Calu3 (cell line): ENCODE results near the gene WDR83. TPM values are rescaled to one million over a fixed set of nuclear protein-coding genes. Genes with fewer than 3 reads are reported as not detected.

ENCODE experiments used
- BruUV-seq: library from RNA; stranded (reverse); fragments of 400-500 nt; replicated peaks from 2 replicates; lab custom pipeline; 2021; lab: Mats Ljungman, UMichigan
- CTCF ChIA-PET: fragments of 300-600 bp; sonication (Branson Sonifier 250); formaldehyde crosslinking; loops from one replicate; lab custom pipeline; 2022; ENCODE audit warnings: antibody characterized with exemption; lab: Charles Lee
- DNase-seq: peaks from one replicate; pipeline ENCODE4 v3.0.0; 2022
- H3K27ac Mint-ChIP-seq: one replicate; pipeline ENCODE4 v1.8.0; 2022; ENCODE audit warnings: mixed read lengths; ENCODE audit not compliant: unreplicated experiment
- H3K27me3 Mint-ChIP-seq: one replicate; pipeline ENCODE4 v1.8.0; 2022; ENCODE audit warnings: mixed read lengths; ENCODE audit not compliant: unreplicated experiment
- H3K36me3 Mint-ChIP-seq: one replicate; pipeline ENCODE4 v1.8.0; 2022; ENCODE audit warnings: mild to moderate bottlenecking, moderate library complexity, mixed read lengths; ENCODE audit not compliant: insufficient read depth, unreplicated experiment
- H3K4me1 Mint-ChIP-seq: one replicate; pipeline ENCODE4 v1.8.0; 2022; ENCODE audit warnings: mild to moderate bottlenecking, low read depth, mixed read lengths; ENCODE audit not compliant: unreplicated experiment
- H3K4me3 Mint-ChIP-seq: one replicate; pipeline ENCODE4 v1.8.0; 2022; ENCODE audit warnings: mild to moderate bottlenecking, low read depth, moderate library complexity, mixed read lengths; ENCODE audit not compliant: unreplicated experiment
- H3K9me3 Mint-ChIP-seq: one replicate; pipeline ENCODE4 v1.8.0; 2022; ENCODE audit warnings: low read depth, mixed read lengths; ENCODE audit not compliant: unreplicated experiment
- CTCF ChIP-seq: fragments of 200-600 bp; IDR thresholded peaks from one replicate; pipeline ENCODE4 v1.8.0; 2022; ENCODE audit warnings: antibody characterized with exemption; ENCODE audit not compliant: unreplicated experiment
- intact Hi-C: fragments of 100-400 bp; cut with micrococcal nuclease; formaldehyde crosslinking; loops from one replicate; pipeline ENCODE4 v1.10.0; 2022; ENCODE audit not compliant: unreplicated experiment
- total RNA-seq: library from RNA; stranded (reverse); gene quantifications from 2 replicates; pipeline ENCODE4 v1.2.3, GENCODE V29; 2022

Gene WDR83
- total RNA-seq, 1 experiment from 2014 or later = 10.1 TPM

GRCh38 chr19:12669270-12670158 lies 2.9 kb downstream of the WDR83 start:
- Mint-ChIP-seq H3K4me1 (peaks cover 8% of the 10 kb centered on the region), H3K27ac (peak overlapping the region; percentile 95), H3K4me3 (peak overlapping the region; percentile 88), H3K36me3 (peaks cover 64% of the 10 kb centered on the region), H3K27me3 (no peaks in the 10 kb centered on the region), H3K9me3 (no peaks in the 10 kb centered on the region)
- peak; percentile 65 for DNase-seq
- intact Hi-C loops = loop anchor here (5.0 kb wide), 2 partner anchors 107 to 172 kb away; no protein-coding TSS in a partner anchor
- no peak for TF ChIP-seq CTCF
- CTCF ChIA-PET = interaction anchor here (0.6 kb wide), 2 partner anchors 151 to 521 kb away, joined by 4 to 6 read pairs; no protein-coding TSS in a partner anchor
- BruUV-seq = TSS peak; percentile 56

GRCh38 chr19:12670159-12670928 lies 3.7 kb downstream of the WDR83 start:
- Mint-ChIP-seq H3K4me3 (peak overlapping the region; percentile 88), H3K9me3 (no peaks in the 10 kb centered on the region), H3K36me3 (peaks cover 66% of the 10 kb centered on the region), H3K27ac (peak overlapping the region; percentile 95), H3K27me3 (no peaks in the 10 kb centered on the region), H3K4me1 (peaks cover 8% of the 10 kb centered on the region)
- CTCF ChIA-PET = interaction anchor here (0.6 kb wide), 1 partner anchor 521 kb away, joined by 6 read pairs; no protein-coding TSS in a partner anchor
- no peak for DNase-seq
- no TSS peak for BruUV-seq
- no peak for TF ChIP-seq CTCF
- intact Hi-C loops = loop anchor here (5.0 kb wide), 1 partner anchor 173 kb away; no protein-coding TSS in a partner anchor

GRCh38 chr19:12672744-12673143 lies 6.1 kb downstream of the WDR83 start:
- no TSS peak for BruUV-seq
- no peak overlapping the region for H3K27ac Mint-ChIP-seq
- intact Hi-C loops = loop anchor here (5.0 kb wide), 1 partner anchor 175 kb away; no protein-coding TSS in a partner anchor
- H3K4me3 Mint-ChIP-seq = no peak overlapping the region
- TF ChIP-seq CTCF = no peak
- H3K9me3 Mint-ChIP-seq = no peaks in the 10 kb centered on the region
- CTCF ChIA-PET = interaction anchor here (0.5 to 1.0 kb wide), 2 partner anchors 9 to 196 kb away, joined by 3 read pairs; partner anchors contain the start of gene DHPS
- DNase-seq = no peak
- H3K36me3 Mint-ChIP-seq = peaks cover 63% of the 10 kb centered on the region
- H3K27me3 Mint-ChIP-seq = no peaks in the 10 kb centered on the region
- H3K4me1 Mint-ChIP-seq = peaks cover 8% of the 10 kb centered on the region

- no peaks in the 10 kb centered on the region for H3K27me3 Mint-ChIP-seq
- BruUV-seq = no TSS peak
- intact Hi-C loops = no loop called here
- no peak for DNase-seq
- no peak overlapping the region for H3K27ac Mint-ChIP-seq
- H3K36me3 Mint-ChIP-seq = peaks cover 49% of the 10 kb centered on the region
- H3K4me3 Mint-ChIP-seq = no peak overlapping the region
- no peaks in the 10 kb centered on the region for H3K9me3 Mint-ChIP-seq
- H3K4me1 Mint-ChIP-seq = peaks cover 8% of the 10 kb centered on the region
- no peak for TF ChIP-seq CTCF
- CTCF ChIA-PET = no interaction called here
Measured at GRCh38 chr19:12675399-12675798, 8.8 kb downstream of the WDR83 start.
